Measurements from ENCODE around the gene IMP4.

Gene IMP4, protein sequence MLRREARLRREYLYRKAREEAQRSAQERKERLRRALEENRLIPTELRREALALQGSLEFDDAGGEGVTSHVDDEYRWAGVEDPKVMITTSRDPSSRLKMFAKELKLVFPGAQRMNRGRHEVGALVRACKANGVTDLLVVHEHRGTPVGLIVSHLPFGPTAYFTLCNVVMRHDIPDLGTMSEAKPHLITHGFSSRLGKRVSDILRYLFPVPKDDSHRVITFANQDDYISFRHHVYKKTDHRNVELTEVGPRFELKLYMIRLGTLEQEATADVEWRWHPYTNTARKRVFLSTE

DNA sequence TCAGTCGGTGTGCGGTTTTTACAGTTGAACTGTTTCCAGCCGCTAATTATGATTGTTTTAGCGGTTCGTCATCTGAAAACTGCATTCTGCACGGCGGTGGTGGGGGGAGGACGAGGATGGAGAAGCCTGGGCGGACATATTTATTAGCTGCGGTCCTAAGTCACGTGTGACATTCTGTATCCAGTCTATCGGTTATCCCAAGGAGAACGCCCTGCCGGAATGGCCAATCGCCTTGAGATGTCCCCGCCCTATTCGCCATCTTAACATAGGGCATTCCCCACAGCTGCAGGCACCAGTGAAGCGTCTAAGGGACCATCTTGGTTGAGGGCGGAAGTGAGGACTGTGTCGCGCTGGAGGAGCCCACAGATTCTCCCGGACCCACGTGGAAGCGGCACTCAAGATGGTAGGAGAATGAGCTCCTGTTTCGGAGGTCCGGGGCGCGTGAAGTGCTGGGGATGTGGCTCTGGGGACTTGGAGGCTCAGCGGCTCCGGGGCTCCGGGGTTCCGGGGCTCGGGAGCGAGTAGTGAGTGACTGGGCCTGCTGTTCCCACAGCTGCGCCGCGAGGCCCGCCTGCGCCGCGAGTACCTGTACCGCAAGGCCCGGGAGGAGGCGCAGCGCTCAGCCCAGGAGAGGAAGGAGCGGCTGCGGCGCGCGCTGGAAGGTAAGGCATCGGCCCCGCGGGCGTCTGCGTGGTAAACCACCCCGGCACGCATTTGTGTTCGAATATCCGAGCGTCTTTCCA, at the start of gene IMP4:
Gene IMP4, plus strand, starts transcription at position 365 of the 743 bp plus-strand sequence. Its CDS starts 36 bp downstream, at position 401.
- H3K27ac ChIP-seq, result peak within 1 kb of the TSS; percentile 86
- TF ChIP-seq CTCF (conservative IDR thresholded peaks at IDR 0.05), result peak; percentile 55

DNA sequence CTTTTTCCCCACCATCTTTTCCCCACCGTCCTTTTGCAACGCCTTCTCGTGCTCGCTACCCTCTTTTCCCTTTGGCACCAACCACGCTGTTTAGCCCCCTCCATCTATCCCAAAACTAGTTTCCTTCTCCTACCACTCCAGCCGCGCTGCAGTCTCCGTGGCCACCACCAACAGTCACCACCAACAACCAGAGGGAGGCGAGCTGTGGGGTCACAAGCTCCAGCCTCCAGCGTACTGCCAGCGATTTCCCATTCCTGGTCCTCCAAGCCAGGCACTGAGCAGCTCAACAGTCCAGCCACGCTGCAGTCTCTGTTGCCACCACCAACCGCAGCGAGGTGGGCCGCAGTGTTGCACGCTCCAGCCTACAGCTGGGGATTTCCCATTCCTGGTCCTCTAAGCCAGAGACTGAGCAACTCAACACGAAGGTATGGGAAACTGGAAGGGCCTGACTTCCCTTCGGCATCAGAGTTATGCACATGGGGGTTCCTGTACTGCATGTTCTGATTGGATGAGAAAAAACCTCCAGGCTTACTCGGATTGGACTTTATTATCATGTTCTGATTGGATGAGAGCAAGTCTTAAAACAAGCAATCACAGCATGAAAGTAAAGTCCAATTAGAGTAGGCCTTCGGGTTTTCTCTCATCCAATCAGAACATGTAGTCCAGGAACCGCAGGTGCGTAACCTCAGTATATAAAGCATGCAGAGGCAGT, 42.3 kb upstream of the IMP4 start:
- TF ChIP-seq CTCF (conservative IDR thresholded peaks at IDR 0.05), result no peak
- no peak overlapping the region for H3K27ac ChIP-seq

DNA sequence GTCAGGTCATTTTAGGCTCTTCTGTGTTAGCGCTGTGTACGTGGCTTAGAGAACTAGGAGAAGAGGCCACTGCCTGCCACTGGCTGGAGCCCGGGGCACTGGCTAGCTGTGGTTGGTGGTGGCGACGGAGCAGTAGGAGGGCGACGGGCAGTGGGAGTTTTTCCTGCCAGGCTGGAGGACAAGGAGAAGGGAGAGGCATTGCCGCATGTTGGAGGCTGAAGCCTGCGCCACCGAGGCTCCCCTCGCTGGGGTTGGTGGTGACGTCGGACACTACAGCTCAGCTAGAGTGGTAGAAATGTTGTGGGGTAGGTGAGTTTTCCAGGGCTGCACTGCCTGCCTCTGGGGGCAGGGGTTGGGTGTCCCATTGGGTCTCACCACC, 41.7 kb upstream of the IMP4 start:
- H3K27ac ChIP-seq, result no peak overlapping the region
- TF ChIP-seq CTCF (conservative IDR thresholded peaks at IDR 0.05), result no peak

GRCh38 chr2:130302164-130302886, 40.4 kb upstream of the IMP4 start:
- H3K27ac ChIP-seq, result no peak overlapping the region
- TF ChIP-seq CTCF (conservative IDR thresholded peaks at IDR 0.05), result no peak

GRCh38 chr2:130303169-130303568, 39.5 kb upstream of the IMP4 start:
- TF ChIP-seq CTCF (conservative IDR thresholded peaks at IDR 0.05), result no peak
- H3K27ac ChIP-seq, result no peak overlapping the region

- no peak overlapping the region for H3K27ac ChIP-seq
- no peak for TF ChIP-seq CTCF (conservative IDR thresholded peaks at IDR 0.05)
These were observed 38.0 kb upstream of the IMP4 start for GRCh38 chr2:130304726-130305125.

DNA sequence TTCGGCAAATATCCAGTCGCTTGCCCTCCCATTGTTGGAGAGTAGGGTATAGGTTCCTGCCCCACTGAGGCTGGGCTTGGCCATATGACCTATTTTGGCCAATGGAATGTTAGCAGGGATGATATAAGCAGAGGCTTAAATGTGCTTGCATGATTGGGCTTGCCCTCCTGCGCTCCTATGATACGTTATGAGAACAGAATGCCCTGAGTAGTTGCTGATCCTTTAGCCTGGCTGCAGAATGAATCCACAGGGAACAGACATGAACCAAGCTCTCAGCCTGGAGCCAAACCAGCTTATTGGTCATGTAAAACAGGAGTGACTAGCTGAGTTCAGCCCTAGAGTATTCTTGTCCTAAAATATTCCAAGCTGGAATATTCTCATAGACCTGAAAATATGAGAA, 34.8 kb upstream of the IMP4 start:
- H3K27ac ChIP-seq, result no peak overlapping the region
- TF ChIP-seq CTCF (conservative IDR thresholded peaks at IDR 0.05), result no peak
